Measurements from ENCODE around the gene CHFR. TPM values are rescaled to one million over a fixed set of nuclear protein-coding genes. Genes with fewer than 3 reads are reported as not detected.

Gene CHFR
- total RNA-seq, 1 experiment from 2014 or later, result 53.3 TPM

DNA sequence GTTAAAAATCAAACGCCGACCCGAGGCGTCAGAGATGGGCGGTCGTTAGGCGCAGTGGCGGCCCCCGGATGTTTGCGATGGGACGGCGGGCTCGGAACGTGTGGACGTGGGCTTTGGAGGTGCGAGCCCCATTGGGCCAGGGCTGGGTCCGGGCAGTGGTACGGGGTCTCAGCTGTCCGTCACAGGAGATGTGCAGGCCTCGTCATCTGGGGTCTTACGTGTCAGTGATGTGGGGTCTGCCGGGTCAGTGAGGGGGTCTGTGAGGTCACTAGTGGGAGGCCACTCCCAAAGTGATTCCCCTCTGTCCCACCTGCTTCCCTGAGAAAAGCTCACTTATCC, 21.6 kb upstream of the CHFR start:
- Mint-ChIP-seq H3K4me3 (peak overlapping the region; percentile 78 to 92), H3K27ac (no peak overlapping the region), H3K9me3 (peaks cover 28% of the 10 kb centered on the region in 2 experiments), H3K36me3 (ENCODE audit: insufficient read depth in 1 of 3, low read depth in 3 of 3) (peaks cover 4 to 8% (median 6%) of the 10 kb centered on the region in 3 experiments; a peak in 4 of 7 replicates), H3K27me3 (ENCODE audit: low read depth) (peaks cover 38% of the 10 kb centered on the region), H3K4me1 (peaks cover 5 to 9% of the 10 kb centered on the region in 2 experiments; a peak in 3 of 4 replicates)
- no peak overlapping the region for H4K5ac ChIP-seq (ENCODE audit: insufficient read length, low read depth, low read length)
- no peaks in the 10 kb centered on the region for H3K79me1 ChIP-seq (ENCODE audit: insufficient read depth, low read depth, low read length, poor library complexity, severe bottlenecking)
- no peak overlapping the region for H3T11ph ChIP-seq (ENCODE audit: low read length)
- H2BK20ac ChIP-seq (ENCODE audit: low read depth, low read length, poor library complexity, severe bottlenecking), result no peak overlapping the region
- no peak overlapping the region for H2AFZ ChIP-seq (ENCODE audit: low read length)
- WGBS (ENCODE audit: extremely low coverage, insufficient read length, low lambda C conversion rate), result no CpG with 5 or more reads among the region's 22 CpGs
- H3K4me1 ChIP-seq (ENCODE audit: insufficient read depth, low read length), result no peaks in the 10 kb centered on the region
- peaks cover 7% of the 10 kb centered on the region for H3K23me2 ChIP-seq (ENCODE audit: insufficient read length, low read depth, low read length, poor library complexity, severe bottlenecking)
- peak overlapping the region; percentile 43 for H3K9ac ChIP-seq (ENCODE audit: extremely low read depth, insufficient read length, low read length)
- no peak overlapping the region for H4K91ac ChIP-seq (ENCODE audit: insufficient read length, low read depth, low read length)
- no peaks in the 10 kb centered on the region for H3K27me3 ChIP-seq (ENCODE audit: insufficient read depth, low read length)
- no peaks in the 10 kb centered on the region for H3K79me2 ChIP-seq (ENCODE audit: insufficient read depth, low read length)
- H4K8ac ChIP-seq (replicated peaks; ENCODE audit: insufficient read length, low read depth, low read length), result no peak overlapping the region
- H3K56ac ChIP-seq (ENCODE audit: insufficient read length, low read depth, low read length), result no peak overlapping the region
- H3K4ac ChIP-seq (ENCODE audit: low read depth, low read length), result no peak overlapping the region
- H3K27ac ChIP-seq (ENCODE audit: insufficient read length, low read depth, low read length), result no peak overlapping the region
- no peak overlapping the region for H3K23ac ChIP-seq (ENCODE audit: insufficient read length, low read depth, low read length)
- H2BK15ac ChIP-seq (ENCODE audit: low read depth, low read length), result no peak overlapping the region
- peaks cover 2% of the 10 kb centered on the region for H4K20me1 ChIP-seq (ENCODE audit: control insufficient read depth, insufficient read depth, insufficient read length)
- TF ChIP-seq, protein P1, sequence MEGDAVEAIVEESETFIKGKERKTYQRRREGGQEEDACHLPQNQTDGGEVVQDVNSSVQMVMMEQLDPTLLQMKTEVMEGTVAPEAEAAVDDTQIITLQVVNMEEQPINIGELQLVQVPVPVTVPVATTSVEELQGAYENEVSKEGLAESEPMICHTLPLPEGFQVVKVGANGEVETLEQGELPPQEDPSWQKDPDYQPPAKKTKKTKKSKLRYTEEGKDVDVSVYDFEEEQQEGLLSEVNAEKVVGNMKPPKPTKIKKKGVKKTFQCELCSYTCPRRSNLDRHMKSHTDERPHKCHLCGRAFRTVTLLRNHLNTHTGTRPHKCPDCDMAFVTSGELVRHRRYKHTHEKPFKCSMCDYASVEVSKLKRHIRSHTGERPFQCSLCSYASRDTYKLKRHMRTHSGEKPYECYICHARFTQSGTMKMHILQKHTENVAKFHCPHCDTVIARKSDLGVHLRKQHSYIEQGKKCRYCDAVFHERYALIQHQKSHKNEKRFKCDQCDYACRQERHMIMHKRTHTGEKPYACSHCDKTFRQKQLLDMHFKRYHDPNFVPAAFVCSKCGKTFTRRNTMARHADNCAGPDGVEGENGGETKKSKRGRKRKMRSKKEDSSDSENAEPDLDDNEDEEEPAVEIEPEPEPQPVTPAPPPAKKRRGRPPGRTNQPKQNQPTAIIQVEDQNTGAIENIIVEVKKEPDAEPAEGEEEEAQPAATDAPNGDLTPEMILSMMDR (conservative IDR thresholded peaks at IDR 0.05), result no peak
- H2BK5ac ChIP-seq (ENCODE audit: insufficient read length, low read length), result no peak overlapping the region
- H3K18ac ChIP-seq (ENCODE audit: insufficient read length, low read depth, low read length), result no peak overlapping the region
- H3K9me3 ChIP-seq (ENCODE audit: control insufficient read depth, low read depth, low read length), result no peaks in the 10 kb centered on the region
- H3K14ac ChIP-seq (ENCODE audit: insufficient read depth, low read length), result no peak overlapping the region
- no peak for DNase-seq
- H3K4me2 ChIP-seq (ENCODE audit: insufficient read depth, insufficient read length, low read length), result peak overlapping the region; percentile 80
- H2BK120ac ChIP-seq (ENCODE audit: low read depth, low read length, poor library complexity, severe bottlenecking), result no peak overlapping the region
- no peak overlapping the region for H2BK12ac ChIP-seq (ENCODE audit: insufficient read length, low read depth, low read length)
- H2AK5ac ChIP-seq (ENCODE audit: insufficient read length, low read length), result no peak overlapping the region

Measured in H9 (cell line).